ENCODE data around the gene NDUFB2. TPM values are rescaled to one million over a fixed set of nuclear protein-coding genes. Genes with fewer than 3 reads are reported as not detected.
A peak's percentile ranks its signal among the peaks of the same experiment; 100 is the strongest.
"Not testable (repeated sequence)": the region's sequence is repeated elsewhere in the genome, so short reads cannot be mapped to it uniquely, and the experiment has no call there.

The NDUFB2 gene
- total and polyA plus RNA-seq, 9 of the 15 experiments (the other 6 are each of a cell fraction or from before 2014, with no cell fraction given), result 220 to 2,075 (median 320) TPM

- ATAC-seq; DNase-seq (ENCODE audit: extremely low read depth in 1 of 4, low spot score in 3 of 4); in situ Hi-C loops (cut with MboI); H4K20me1 ChIP-seq (replicated peaks; ENCODE audit: control insufficient read depth, insufficient read depth, low read length); H3K4me2 ChIP-seq (ENCODE audit: insufficient read depth, low read length); H3K9me3 ChIP-seq (replicated peaks; ENCODE audit: control insufficient read depth, insufficient read depth, low read depth, low read length); H3K4me1 ChIP-seq (replicated peaks in 1 of 2; ENCODE audit: control insufficient read depth in 2 of 2, insufficient read depth in 2 of 2, low read length in 2 of 2); H3K9ac ChIP-seq (ENCODE audit: insufficient read depth in 1 of 2, low read depth in 2 of 2, low read length in 2 of 2); BruUV-seq (replicated peaks); H3K9me1 ChIP-seq (ENCODE audit: control insufficient read depth, insufficient read depth, low read length); FAIRE-seq; H2AFZ ChIP-seq (ENCODE audit: low read depth, low read length); H3K27me3 ChIP-seq (ENCODE audit: control insufficient read depth in 2 of 2, insufficient read depth in 2 of 2, low read length in 2 of 2); H3K4me3 ChIP-seq; H3K79me2 ChIP-seq (ENCODE audit: control insufficient read depth, insufficient read depth, low read length); CTCF ChIA-PET (ENCODE audit: low intra/inter-chr PET ratio); intact Hi-C loops (cut with micrococcal nuclease); H3K27ac ChIP-seq (ENCODE audit: extremely low read depth, low read depth, low read length): not testable (repeated sequence)
- 100% methylated on average over 2 of the region's 4 CpGs for WGBS (ENCODE audit: insufficient coverage, low coverage, missing lambda C conversion rate)
- POLR2A ChIA-PET, result interaction anchor here (1.1 kb wide), 1 partner anchor 11 kb away, joined by 3 read pairs; no protein-coding TSS in a partner anchor
- H3K36me3 ChIP-seq (ENCODE audit: control insufficient read depth, insufficient read depth, low read length), result peaks cover 26% of the 10 kb centered on the region
- TF ChIP-seq BCOR (IDR thresholded peaks at IDR 0.05) (0 out of 2 replicates have a peak, but pooled peaks have one; percentile 15), ZNF146 (CRISPR knock-in tag; IDR thresholded peaks at IDR 0.05; ENCODE audit: unreplicated experiment) (peak; percentile 12)
Observed at GRCh38 chr7:140743255-140743654, 46.7 kb downstream of the NDUFB2 start.

- TF ChIP-seq, protein P1, sequence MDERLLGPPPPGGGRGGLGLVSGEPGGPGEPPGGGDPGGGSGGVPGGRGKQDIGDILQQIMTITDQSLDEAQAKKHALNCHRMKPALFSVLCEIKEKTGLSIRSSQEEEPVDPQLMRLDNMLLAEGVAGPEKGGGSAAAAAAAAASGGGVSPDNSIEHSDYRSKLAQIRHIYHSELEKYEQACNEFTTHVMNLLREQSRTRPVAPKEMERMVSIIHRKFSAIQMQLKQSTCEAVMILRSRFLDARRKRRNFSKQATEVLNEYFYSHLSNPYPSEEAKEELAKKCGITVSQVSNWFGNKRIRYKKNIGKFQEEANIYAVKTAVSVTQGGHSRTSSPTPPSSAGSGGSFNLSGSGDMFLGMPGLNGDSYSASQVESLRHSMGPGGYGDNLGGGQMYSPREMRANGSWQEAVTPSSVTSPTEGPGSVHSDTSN (CRISPR knock-in tag; IDR thresholded peaks at IDR 0.05; ENCODE audit: low read depth), result no peak
- TF ChIP-seq, protein P1 (tag; conservative IDR thresholded peaks at IDR 0.05; ENCODE audit: low read depth), result 0 out of 2 replicates have a peak, but pooled peaks have one; percentile 17
- TF ChIP-seq RBM25 (IDR thresholded peaks at IDR 0.05; ENCODE audit: low read depth, low read length, severe bottlenecking), result no peak
- no peak for TF ChIP-seq ZFP91 (CRISPR knock-in tag; IDR thresholded peaks at IDR 0.05)
- no peak overlapping the region for H3K4me2 ChIP-seq (ENCODE audit: insufficient read depth, low read length)
- no peaks in the 10 kb centered on the region for H3K4me1 ChIP-seq (replicated peaks in 1 of 2; ENCODE audit: control insufficient read depth in 2 of 2, insufficient read depth in 2 of 2, low read length in 2 of 2)
- H3K9me3 ChIP-seq (replicated peaks; ENCODE audit: control insufficient read depth, insufficient read depth, low read depth, low read length), result no peaks in the 10 kb centered on the region
- WGBS (ENCODE audit: insufficient coverage, low coverage, missing lambda C conversion rate), result 82% methylated on average over 2 of the region's 2 CpGs
- POLR2A ChIA-PET, result interaction anchor here (0.7 to 1.1 kb wide), 4 partner anchors 8 to 861 kb away, joined by 3 to 4 read pairs (median 3); no protein-coding TSS in a partner anchor
- H3K9ac ChIP-seq (ENCODE audit: insufficient read depth in 1 of 2, low read depth in 2 of 2, low read length in 2 of 2), result no peak overlapping the region
- H3K27ac ChIP-seq (ENCODE audit: extremely low read depth, low read depth, low read length), result no peak overlapping the region
- H3K36me3 ChIP-seq (ENCODE audit: control insufficient read depth, insufficient read depth, low read length), result peaks cover 26% of the 10 kb centered on the region
- FAIRE-seq (no peak), DNase-seq (ENCODE audit: extremely low read depth in 1 of 4, low spot score in 3 of 4) (no peak), ATAC-seq (peak; percentile 25; the same call in 1 of the 3 replicates)
- H3K27me3 ChIP-seq (ENCODE audit: control insufficient read depth in 2 of 2, insufficient read depth in 2 of 2, low read length in 2 of 2), result no peaks in the 10 kb centered on the region
- no peaks in the 10 kb centered on the region for H4K20me1 ChIP-seq (replicated peaks; ENCODE audit: control insufficient read depth, insufficient read depth, low read length)
- CTCF ChIA-PET (ENCODE audit: low intra/inter-chr PET ratio), result no interaction called here
- no peak overlapping the region for H3K4me3 ChIP-seq
- in situ Hi-C loops (cut with MboI), result no loop called here
- intact Hi-C loops (cut with micrococcal nuclease), result no loop called here
- H3K9me1 ChIP-seq (ENCODE audit: control insufficient read depth, insufficient read depth, low read length), result no peaks in the 10 kb centered on the region
- no TSS peak for BruUV-seq (replicated peaks)
- H3K79me2 ChIP-seq (ENCODE audit: control insufficient read depth, insufficient read depth, low read length), result no peaks in the 10 kb centered on the region
- no peak overlapping the region for H2AFZ ChIP-seq (ENCODE audit: low read depth, low read length)
Observed at GRCh38 chr7:140744005-140744404, 47.5 kb downstream of the NDUFB2 start.

Measured in K562 (cell line).